HEK293T (cell line): ENCODE data around the gene SMIM1.

Source experiments
- ARNT ChIP-seq: fragments of 450-650 bp; IDR thresholded peaks from 2 replicates; pipeline ENCODE4 v1.6.1; 2017; ENCODE audit warnings: mild to moderate bottlenecking
- BHLHE40 ChIP-seq: fragments of 450-650 bp; IDR thresholded peaks from 2 replicates; pipeline ENCODE4 v1.6.1; 2016; ENCODE audit warnings: mild to moderate bottlenecking, moderate library complexity, borderline replicate concordance
- ELF4 ChIP-seq: fragments of 450-650 bp; IDR thresholded peaks from 2 replicates; pipeline ENCODE4 v1.6.1; 2017; ENCODE audit warnings: antibody characterized with exemption
- FOXA1 ChIP-seq: fragments of 450-650 bp; IDR thresholded peaks from 2 replicates; pipeline ENCODE4 v1.6.1; 2016; ENCODE audit warnings: mild to moderate bottlenecking
- FOXK2 ChIP-seq: fragments of 450-650 bp; IDR thresholded peaks from 2 replicates; pipeline ENCODE4 v1.6.1; 2016; ENCODE audit warnings: mild to moderate bottlenecking
- FOXM1 ChIP-seq: fragments of 450-650 bp; IDR thresholded peaks from 2 replicates; pipeline ENCODE4 v1.6.1; 2017; ENCODE audit warnings: mild to moderate bottlenecking, borderline replicate concordance
- HDGF ChIP-seq: fragments of 450-650 bp; IDR thresholded peaks from 2 replicates; pipeline ENCODE4 v1.6.1; 2017; ENCODE audit warnings: antibody characterized with exemption, borderline replicate concordance
- L3MBTL2 ChIP-seq: fragments of 450-650 bp; conservative IDR thresholded peaks from 2 replicates; pipeline ENCODE4 v1.6.1; 2016; ENCODE audit warnings: mild to moderate bottlenecking
- NFRKB ChIP-seq: fragments of 450-650 bp; IDR thresholded peaks from 2 replicates; pipeline ENCODE4 v1.6.1; 2016; ENCODE audit warnings: mild to moderate bottlenecking, moderate library complexity
- SP1 ChIP-seq: fragments of 450-650 bp; IDR thresholded peaks from 2 replicates; pipeline ENCODE4 v1.6.1; 2017
- SUZ12 ChIP-seq: fragments of 450-650 bp; IDR thresholded peaks from 2 replicates; pipeline ENCODE4 v1.6.1; 2016; ENCODE audit warnings: mild to moderate bottlenecking
- TARDBP ChIP-seq: fragments of 450-650 bp; IDR thresholded peaks from 2 replicates; pipeline ENCODE4 v1.6.1; 2016
- ZNF384 ChIP-seq: fragments of 450-650 bp; IDR thresholded peaks from 2 replicates; pipeline ENCODE4 v1.6.1; 2016
- TF ChIP-seq, protein P1 (sequence below): fragments of 450-650 bp; IDR thresholded peaks from 2 replicates; pipeline ENCODE4 v1.6.1; 2016

DNA sequence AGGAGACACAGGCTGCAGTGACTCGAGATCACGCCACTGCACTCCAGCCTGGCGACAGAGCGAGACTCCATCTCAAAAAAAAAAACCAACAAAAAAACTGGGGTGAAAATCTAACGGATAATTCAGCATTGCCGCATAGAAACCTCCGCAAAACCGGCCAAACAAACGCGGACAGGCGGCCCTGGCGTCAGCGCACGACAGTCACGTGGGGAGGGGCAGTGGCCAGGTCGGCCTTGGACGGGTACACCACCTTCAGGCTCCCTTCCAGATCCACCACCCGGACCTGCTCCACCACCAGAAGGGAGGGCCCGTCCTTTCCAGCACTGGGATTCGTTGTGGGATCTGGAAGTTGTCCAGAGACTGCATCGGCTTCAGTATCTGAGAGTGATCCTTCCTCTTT, 8.4 kb downstream of the SMIM1 start:
- no peak for TF ChIP-seq SP1
- no peak for TF ChIP-seq FOXK2
- no peak for TF ChIP-seq ARNT
- no peak for TF ChIP-seq TARDBP
- TF ChIP-seq FOXM1 = no peak
- TF ChIP-seq ELF4 = no peak
- no peak for TF ChIP-seq NFRKB
- TF ChIP-seq FOXA1 = no peak
- TF ChIP-seq, protein P1, sequence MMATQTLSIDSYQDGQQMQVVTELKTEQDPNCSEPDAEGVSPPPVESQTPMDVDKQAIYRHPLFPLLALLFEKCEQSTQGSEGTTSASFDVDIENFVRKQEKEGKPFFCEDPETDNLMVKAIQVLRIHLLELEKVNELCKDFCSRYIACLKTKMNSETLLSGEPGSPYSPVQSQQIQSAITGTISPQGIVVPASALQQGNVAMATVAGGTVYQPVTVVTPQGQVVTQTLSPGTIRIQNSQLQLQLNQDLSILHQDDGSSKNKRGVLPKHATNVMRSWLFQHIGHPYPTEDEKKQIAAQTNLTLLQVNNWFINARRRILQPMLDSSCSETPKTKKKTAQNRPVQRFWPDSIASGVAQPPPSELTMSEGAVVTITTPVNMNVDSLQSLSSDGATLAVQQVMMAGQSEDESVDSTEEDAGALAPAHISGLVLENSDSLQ = no peak
- no peak for TF ChIP-seq BHLHE40
- no peak for TF ChIP-seq L3MBTL2
- TF ChIP-seq SUZ12 = no peak
- TF ChIP-seq ZNF384 = no peak
- no peak for TF ChIP-seq HDGF
